Heart left ventricle (tissue), 16 donors: Measurements from ENCODE around the gene E2F6. TPM values are rescaled to one million over a fixed set of nuclear protein-coding genes. Genes with fewer than 3 reads are reported as not detected.
"Not testable (repeated sequence)": the region's sequence is repeated elsewhere in the genome, so short reads cannot be mapped to it uniquely, and the experiment has no call there.

Experiments used
- ATAC-seq, 4 donors: fragments of 200-7000 bp; cut with Tn5 transposase; one replicate each; pipeline ENCODE4 v1.9.1; 2020 to 2022; ENCODE audit warnings: moderate library complexity in 4 of 4, mild to moderate bottlenecking in 3 of 4, moderate number of reproducible peaks in 1 of 4
- DNase-seq, 5 donors: peaks; one replicate each; pipeline ENCODE4 v3.0.0-alpha.2; 2020
- H3K27ac ChIP-seq, 12 donors: fragments of 200-600 bp; sonication (generic) in 4 of 12; one replicate each; pipeline versions ENCODE4 v1.5.0 to v1.8.0; 2016 to 2022; ENCODE audit warnings: mild to moderate bottlenecking in 2 of 12
- H3K27me3 ChIP-seq, 9 donors: fragments of 200-600 bp; sonication (generic) in 2 of 9; one replicate each; pipeline versions ENCODE4 v1.5.1 to v1.8.0; 2016 to 2022; ENCODE audit warnings: mild to moderate bottlenecking in 3 of 9
- H3K36me3 ChIP-seq, 9 donors: fragments of 200-600 bp; sonication (generic) in 2 of 9; one replicate each; pipeline versions ENCODE4 v1.5.0 to v1.8.0; 2018 to 2022; ENCODE audit warnings: mild to moderate bottlenecking in 2 of 9
- H3K4me1 ChIP-seq, 12 donors: fragments of 200-600 bp; sonication (generic) in 4 of 12; one replicate each; pipeline versions ENCODE4 v1.5.0 to v1.8.0; 2016 to 2022; ENCODE audit warnings: mild to moderate bottlenecking in 3 of 12
- H3K4me3 ChIP-seq, 12 donors: fragments of 200-600 bp; sonication (generic) in 4 of 12; one replicate each; pipeline versions ENCODE4 v1.5.0 to v1.8.0; 2017 to 2022; ENCODE audit warnings: mild to moderate bottlenecking in 9 of 12, moderate library complexity in 4 of 12
- H3K9me3 ChIP-seq, 12 donors: fragments of 200-600 bp; sonication (generic) in 4 of 12; one replicate each; pipeline versions ENCODE4 v1.5.0 to v1.8.0; 2016 to 2022; ENCODE audit warnings: mild to moderate bottlenecking in 1 of 12
- POLR2A ChIP-seq, 2 donors: fragments of 450-650 bp; IDR thresholded peaks; one replicate each; pipeline ENCODE4 v1.6.1; 2017; ENCODE audit warnings: antibody characterized with exemption in 2 of 2, mild to moderate bottlenecking in 2 of 2, moderate library complexity in 2 of 2
- WGBS, 4 donors: extraction: QIAGEN DNeasy Blood & Tissue Kit in 2 of 4; methylation state at CpG; one replicate each; pipeline versions ENCODE4 v1.1.5 to v1.1.7; 2013 to 2018; 5-methylcytosine and 5-hydroxymethylcytosine counted together
- intact Hi-C, 10 donors: fragments of 100-400 bp; cut with DNase I; formaldehyde crosslinking; loops; one replicate each; pipeline versions ENCODE4 v1.11.1 to v1.14.2; 2022
- polyA plus RNA-seq, 2 donors: library from polyadenylated mRNA; stranded (reverse); fragments of 200-250 nt; gene quantifications; one replicate each; pipeline ENCODE4 v1.2.3, GENCODE V29; 2013
- total RNA-seq, 9 donors: library from RNA; depleted of rRNA in 2 of 9; stranded (reverse); fragments of >200 nt in 2 of 9; fragmentation: NEBNext Ultra II Directional in 3 of 9; extraction: Animal tissue kit (Norgen Biotek cat#: 25700) in 3 of 9; gene quantifications; one replicate each; pipeline versions ENCODE4 v1.1.0 to v1.2.4, GENCODE V29; 2016 to 2023
- TF ChIP-seq, protein P1 (sequence below), 12 donors: fragments of 200-600 bp; sonication (generic) in 4 of 12; IDR thresholded peaks; one replicate each; pipeline versions ENCODE4 v1.5.0 to v1.8.0; 2018 to 2022; ENCODE audit warnings: antibody characterized with exemption in 12 of 12, mild to moderate bottlenecking in 5 of 12
- donor health status: ischemic (EF 13 %, LVEDD 7.1; RV severe dilation, severe dysfunction).
- donor health status: healthy with polysubstance abuse.
- donor health status: DM: no; HTN: yes; CAD: no.
- donor health status: DM: no; HTN: no; CAD: no.
- donor health status: ischemic (EF 25% LVEDD 6.9; RV normal size, moderate dysfunction).
- donor health status: ischemic (EF 25% LVEDD 5.7; RV mildly dilated, moderate dysfunction).
- donor health status: healthy.
- donor health status: DM: yes; HTN: yes; CAD: no.
- donor health status: ischemic (EF 35%, LVEDD 5.7; RV mildly dilated, moderate dysfunction).
- donor health status: nonischemic (EF 11% LVEDD 7.7; RV severe dilation, severe dysfunction).
- donor health status: DM: yes; HTN: yes; CAD: no.
- donor health status: PGD.
- donor health status: ischemic (EF 29% LVEDD 5.4; RV normal size, mild dysfunction).
- donor health status: nonischemic (EF 23%, LVEDD 6.1; RV moderate dilation, normal function).

The E2F6 gene
- total and polyA plus RNA-seq, 11 donors = 8.7 to 20.4 (median 15.0) TPM

DNA sequence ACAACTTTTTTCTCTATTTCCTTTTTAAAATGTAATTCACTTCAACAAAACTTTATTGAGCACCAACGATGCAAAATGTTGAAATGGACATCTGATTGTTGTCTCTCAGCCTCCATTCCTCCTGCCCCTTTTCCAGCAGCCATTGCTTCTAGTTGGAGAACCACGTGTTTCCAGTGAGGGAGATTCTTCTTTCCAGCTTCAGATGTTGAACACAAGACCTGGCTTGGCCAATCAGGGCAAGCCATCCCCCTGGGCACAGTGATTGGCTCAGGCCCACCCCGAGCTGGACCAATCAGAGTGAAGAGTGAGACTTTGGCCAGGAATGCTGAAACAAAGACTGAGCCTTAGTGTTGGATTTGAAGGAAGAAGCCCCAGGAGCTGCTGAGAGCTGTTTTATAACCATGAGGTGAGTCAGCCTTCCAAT is 59.0 kb downstream of the E2F6 start:
- DNase-seq = no peak
- intact Hi-C loops = loop anchor here in 3 of 10 donors (2.0 to 5.0 kb wide), 3 partner anchors 60 to 65 kb away; partner anchors contain the start of gene ROCK2 (in 2 of the 3)

DNA sequence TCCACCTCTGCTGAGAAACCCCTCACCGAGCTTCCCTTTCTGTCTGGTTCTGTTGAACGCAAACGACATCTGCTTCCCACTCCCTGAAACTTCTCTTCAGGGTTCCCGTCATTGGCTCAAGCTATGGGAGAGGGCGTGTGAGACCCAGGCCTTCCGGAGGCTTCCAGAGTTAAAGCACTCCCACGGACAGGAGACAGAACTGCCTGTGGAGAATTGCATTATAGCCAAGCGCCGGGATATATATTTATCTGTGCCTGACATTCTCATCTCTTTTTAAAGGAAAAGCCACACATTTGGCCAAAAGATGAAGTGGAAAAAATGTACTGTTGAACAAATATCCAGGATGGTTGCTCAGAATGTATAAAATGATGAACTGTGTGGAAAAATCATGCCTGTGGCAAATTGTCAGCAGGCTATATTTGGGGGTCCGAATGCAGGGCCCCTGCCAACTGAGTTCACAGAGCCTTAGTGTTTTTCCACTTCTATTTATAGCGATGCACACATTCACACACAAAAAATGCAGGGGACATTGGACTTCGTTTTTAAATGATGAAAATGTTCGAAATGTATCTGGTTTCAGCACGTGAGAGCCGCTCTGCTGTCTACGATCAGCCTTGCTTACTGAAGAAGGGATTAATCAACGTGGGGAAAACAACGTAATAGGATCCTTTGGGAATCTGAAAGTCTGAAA is 59.5 kb downstream of the E2F6 start:
- no peak for DNase-seq
- Histone ChIP-seq H3K27ac (peak overlapping the region in 11 of 12 donors; percentile 19 to 92 (median 79)), H3K4me3 (peak overlapping the region in 1 of 12 donors; percentile 5), H3K4me1 (peaks cover 0 to 46% (median 23%) of the 10 kb centered on the region in 12 donors), H3K36me3 (no peaks in the 10 kb centered on the region), H3K9me3 (no peaks in the 10 kb centered on the region), H3K27me3 (no peaks in the 10 kb centered on the region)
- no peak for ATAC-seq
- 56 to 64% (median 61%) methylated on average over 18 of the region's 18 CpGs for WGBS, 4 donors
- intact Hi-C loops = loop anchor here in 3 of 10 donors (2.0 to 5.0 kb wide), 3 partner anchors 59 to 64 kb away; partner anchors contain the start of gene ROCK2 (in 2 of the 3)
- TF ChIP-seq POLR2A (IDR thresholded peaks at IDR 0.05) = no peak
- TF ChIP-seq, protein P1, sequence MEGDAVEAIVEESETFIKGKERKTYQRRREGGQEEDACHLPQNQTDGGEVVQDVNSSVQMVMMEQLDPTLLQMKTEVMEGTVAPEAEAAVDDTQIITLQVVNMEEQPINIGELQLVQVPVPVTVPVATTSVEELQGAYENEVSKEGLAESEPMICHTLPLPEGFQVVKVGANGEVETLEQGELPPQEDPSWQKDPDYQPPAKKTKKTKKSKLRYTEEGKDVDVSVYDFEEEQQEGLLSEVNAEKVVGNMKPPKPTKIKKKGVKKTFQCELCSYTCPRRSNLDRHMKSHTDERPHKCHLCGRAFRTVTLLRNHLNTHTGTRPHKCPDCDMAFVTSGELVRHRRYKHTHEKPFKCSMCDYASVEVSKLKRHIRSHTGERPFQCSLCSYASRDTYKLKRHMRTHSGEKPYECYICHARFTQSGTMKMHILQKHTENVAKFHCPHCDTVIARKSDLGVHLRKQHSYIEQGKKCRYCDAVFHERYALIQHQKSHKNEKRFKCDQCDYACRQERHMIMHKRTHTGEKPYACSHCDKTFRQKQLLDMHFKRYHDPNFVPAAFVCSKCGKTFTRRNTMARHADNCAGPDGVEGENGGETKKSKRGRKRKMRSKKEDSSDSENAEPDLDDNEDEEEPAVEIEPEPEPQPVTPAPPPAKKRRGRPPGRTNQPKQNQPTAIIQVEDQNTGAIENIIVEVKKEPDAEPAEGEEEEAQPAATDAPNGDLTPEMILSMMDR (IDR thresholded peaks at IDR 0.05) = no peak

More for the DNA sequence above, 59.0 kb downstream of the E2F6 start:
- no peak for ATAC-seq
- Histone ChIP-seq H3K36me3 (no peaks in the 10 kb centered on the region), H3K4me3 (peak overlapping the region in 1 of 12 donors; percentile 5), H3K27me3 (no peaks in the 10 kb centered on the region), H3K4me1 (peaks cover 0 to 49% (median 26%) of the 10 kb centered on the region in 12 donors), H3K27ac (peak overlapping the region; percentile 7 to 92 (median 72)), H3K9me3 (no peaks in the 10 kb centered on the region)
- TF ChIP-seq POLR2A (IDR thresholded peaks at IDR 0.05) = no peak
- WGBS, 4 donors = 71 to 81% (median 73%) methylated on average over 3 of the region's 3 CpGs

- WGBS, 4 donors = 74 to 82% (median 79%) methylated on average over 5 of the region's 5 CpGs
- TF ChIP-seq, protein P1 (IDR thresholded peaks at IDR 0.05) = no peak
- TF ChIP-seq POLR2A (IDR thresholded peaks at IDR 0.05) = no peak
- H3K27ac ChIP-seq = peak overlapping the region in 11 of 12 donors; percentile 55 to 92 (median 79)
- intact Hi-C loops = loop anchor here in 3 of 10 donors (2.0 to 5.0 kb wide), 4 partner anchors 58 to 167 kb away; partner anchors contain the start of gene ROCK2 (in 2 of the 3)
- DNase-seq (no peak), ATAC-seq (no peak)
- H3K4me1 ChIP-seq = peaks cover 0 to 44% (median 22%) of the 10 kb centered on the region in 12 donors
- H3K9me3 ChIP-seq = no peaks in the 10 kb centered on the region
- H3K4me3 ChIP-seq = no peak overlapping the region
- no peaks in the 10 kb centered on the region for H3K27me3 ChIP-seq
- H3K36me3 ChIP-seq = no peaks in the 10 kb centered on the region
Measured at GRCh38 chr2:11405599-11406266, 60.2 kb downstream of the E2F6 start.

GRCh38 chr2:11405074-11405406 is 60.9 kb downstream of the E2F6 start:
- Histone ChIP-seq H3K4me1 (peaks cover 0 to 44% (median 22%) of the 10 kb centered on the region in 12 donors), H3K27ac (peak overlapping the region in 11 of 12 donors; percentile 55 to 92 (median 81))
- H3K4me3 ChIP-seq, H3K36me3 ChIP-seq, ATAC-seq, H3K9me3 ChIP-seq, H3K27me3 ChIP-seq, DNase-seq: not testable (repeated sequence)
- WGBS, 4 donors = 78 to 84% (median 84%) methylated on average over 8 of the region's 8 CpGs
- intact Hi-C loops = loop anchor here in 2 of 10 donors (2.0 to 5.0 kb wide), 3 partner anchors 58 to 166 kb away; partner anchors contain the start of gene ROCK2 (in 1 of the 2)
